ENCODE measurements around the gene ADCY5.

The ADCY5 gene

DNA sequence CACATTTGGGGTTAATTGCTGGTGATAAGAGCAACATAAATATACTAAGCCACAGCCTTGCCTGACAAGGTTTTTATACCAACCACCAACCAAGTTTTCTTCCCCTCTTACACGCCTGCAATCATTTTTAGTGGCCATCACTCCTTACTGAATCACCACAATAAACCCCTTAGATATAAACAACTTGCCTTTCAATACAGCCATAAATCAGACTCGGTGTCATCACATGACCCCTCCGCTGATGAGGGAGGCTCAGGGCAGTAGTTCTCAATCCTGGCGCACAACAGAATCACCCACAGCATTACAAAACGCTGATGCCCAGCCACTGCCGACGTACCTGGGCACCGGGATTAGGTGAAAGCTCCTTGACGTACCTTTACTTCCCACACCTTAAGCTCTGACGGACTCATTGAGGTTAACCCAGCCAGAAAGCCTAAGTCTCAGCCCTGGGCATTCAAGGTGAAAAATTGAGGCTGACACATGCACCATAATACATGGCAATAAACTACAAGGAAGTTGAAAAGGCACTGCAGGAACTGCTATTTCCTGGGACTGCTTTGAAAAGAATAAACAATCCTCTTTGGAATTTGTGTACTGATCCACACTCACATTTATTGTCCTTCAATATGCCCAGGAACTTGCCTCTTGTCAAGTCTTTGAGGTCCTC lies 17.1 kb downstream of the ADCY5 start:
- H3K4me1 Mint-ChIP-seq (ENCODE audit: low read depth in 2 of 2): no peaks in the 10 kb centered on the region
- ATAC-seq (replicated peaks) (no peak), DNase-seq (no peak)
- no peaks in the 10 kb centered on the region for H3K36me3 Mint-ChIP-seq (ENCODE audit: insufficient read depth)
- no peak overlapping the region for H3K27ac Mint-ChIP-seq
- H3K4me3 Mint-ChIP-seq: no peak overlapping the region
- peaks cover 14 to 37% of the 10 kb centered on the region in 2 donors for H3K27me3 Mint-ChIP-seq
- H3K9me3 Mint-ChIP-seq: no peaks in the 10 kb centered on the region

DNA sequence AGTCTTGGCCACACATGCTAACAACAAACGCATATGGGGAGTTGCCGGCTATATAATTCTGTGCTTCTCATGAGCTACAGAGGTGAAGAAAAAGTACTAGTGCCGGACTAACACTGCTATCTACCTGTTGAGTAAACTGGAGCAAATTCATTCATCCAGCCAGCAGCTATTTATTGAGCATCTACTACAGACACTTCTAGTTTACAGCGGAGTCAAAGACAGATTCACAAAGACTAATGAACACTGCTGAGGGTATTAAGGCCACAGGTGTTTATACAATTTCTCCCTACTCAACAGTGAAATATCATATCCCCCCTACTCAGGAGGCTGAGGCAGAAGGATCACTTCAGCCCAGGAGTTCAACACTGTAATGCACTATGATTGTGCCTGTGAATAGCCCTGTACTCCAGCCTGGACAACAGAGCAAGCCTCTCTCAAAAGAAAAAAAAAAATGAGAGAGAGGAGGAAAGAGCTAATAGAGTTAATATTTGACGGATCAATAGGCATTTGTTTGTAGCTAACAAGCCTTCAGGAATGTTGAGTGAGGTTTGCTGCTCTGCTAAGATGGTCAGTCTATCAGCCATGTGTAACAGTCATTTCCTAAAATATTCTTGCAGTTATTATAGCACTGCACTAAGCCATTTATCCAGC lies 17.8 kb downstream of the ADCY5 start:
- DNase-seq: no peak
- H3K9me3 Mint-ChIP-seq: no peaks in the 10 kb centered on the region
- no peaks in the 10 kb centered on the region for H3K4me1 Mint-ChIP-seq (ENCODE audit: low read depth in 2 of 2)
- H3K27ac Mint-ChIP-seq: no peak overlapping the region
- H3K36me3 Mint-ChIP-seq (ENCODE audit: insufficient read depth): no peaks in the 10 kb centered on the region
- H3K27me3 Mint-ChIP-seq: peaks cover 21 to 41% of the 10 kb centered on the region in 2 donors
- H3K4me3 Mint-ChIP-seq: no peak overlapping the region
- ATAC-seq (replicated peaks): no peak

DNA sequence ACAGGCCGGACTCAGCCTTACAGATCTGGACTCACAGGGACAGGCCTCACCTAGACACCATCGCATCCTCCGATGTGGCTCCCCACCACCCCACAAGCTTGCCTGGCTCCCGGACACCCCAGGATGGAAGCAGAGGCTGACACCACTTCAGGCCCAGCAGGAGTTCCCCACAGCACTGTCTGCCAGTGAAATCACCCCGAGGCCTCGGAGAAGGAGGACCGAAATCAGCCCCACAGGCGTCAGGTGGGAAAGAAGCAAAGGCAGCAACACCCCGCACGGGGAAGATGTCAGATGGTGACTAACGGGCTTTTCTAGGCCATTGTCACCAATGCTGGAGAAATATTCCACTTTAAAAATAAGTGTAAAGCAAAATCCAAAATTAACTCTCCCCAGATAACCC lies 18.6 kb downstream of the ADCY5 start:
- DNase-seq (no peak), ATAC-seq (replicated peaks) (no peak)
- no peak overlapping the region for H3K4me3 Mint-ChIP-seq
- H3K36me3 Mint-ChIP-seq (ENCODE audit: insufficient read depth): peaks cover 3% of the 10 kb centered on the region
- no peaks in the 10 kb centered on the region for H3K4me1 Mint-ChIP-seq (ENCODE audit: low read depth in 2 of 2)
- H3K27me3 Mint-ChIP-seq: peaks cover 21 to 43% of the 10 kb centered on the region in 2 donors
- H3K9me3 Mint-ChIP-seq: no peaks in the 10 kb centered on the region
- no peak overlapping the region for H3K27ac Mint-ChIP-seq

DNA sequence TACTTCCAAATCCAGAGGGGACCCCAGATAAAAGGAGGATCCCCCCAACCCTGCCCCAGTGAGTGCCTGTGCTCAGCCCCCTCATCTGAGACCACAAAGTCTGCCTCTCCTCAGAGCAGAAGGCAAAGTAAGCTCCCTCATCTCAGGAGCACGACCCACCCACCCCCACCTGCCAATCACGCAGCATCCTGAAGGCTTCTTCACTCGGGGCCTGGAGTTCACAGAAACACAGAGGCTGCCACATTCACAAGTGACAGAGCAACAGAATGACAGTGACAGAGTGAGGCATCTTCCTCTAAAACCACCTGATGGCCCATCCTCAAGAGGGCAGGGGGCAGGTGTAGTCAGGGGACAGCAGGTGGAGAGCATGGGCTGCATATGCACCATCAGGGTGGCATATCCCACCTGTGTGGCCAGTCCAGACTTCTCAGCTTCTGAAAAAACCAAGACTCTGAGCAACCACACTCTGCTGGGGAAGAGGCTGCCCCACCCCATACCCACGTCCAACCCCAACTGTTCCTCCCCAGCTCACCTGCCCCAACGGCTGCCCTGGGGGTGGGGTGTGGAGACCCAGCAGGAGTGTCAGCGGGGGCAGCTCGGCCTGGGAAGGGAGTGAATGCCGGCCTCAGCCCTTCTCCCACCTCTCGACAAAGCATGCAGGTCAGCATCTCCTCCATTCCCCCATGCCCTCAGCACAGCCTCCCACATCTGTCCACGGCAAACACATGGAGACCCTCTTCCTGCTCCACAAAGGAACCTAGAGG lies 19.3 kb downstream of the ADCY5 start:
- Mint-ChIP-seq H3K4me3 (no peak overlapping the region), H3K36me3 (ENCODE audit: insufficient read depth) (peaks cover 3% of the 10 kb centered on the region), H3K27ac (no peak overlapping the region), H3K4me1 (ENCODE audit: low read depth in 2 of 2) (no peaks in the 10 kb centered on the region), H3K9me3 (no peaks in the 10 kb centered on the region), H3K27me3 (peaks cover 21 to 37% of the 10 kb centered on the region in 2 donors)
- ATAC-seq (replicated peaks) (no peak), DNase-seq (no peak)

DNA sequence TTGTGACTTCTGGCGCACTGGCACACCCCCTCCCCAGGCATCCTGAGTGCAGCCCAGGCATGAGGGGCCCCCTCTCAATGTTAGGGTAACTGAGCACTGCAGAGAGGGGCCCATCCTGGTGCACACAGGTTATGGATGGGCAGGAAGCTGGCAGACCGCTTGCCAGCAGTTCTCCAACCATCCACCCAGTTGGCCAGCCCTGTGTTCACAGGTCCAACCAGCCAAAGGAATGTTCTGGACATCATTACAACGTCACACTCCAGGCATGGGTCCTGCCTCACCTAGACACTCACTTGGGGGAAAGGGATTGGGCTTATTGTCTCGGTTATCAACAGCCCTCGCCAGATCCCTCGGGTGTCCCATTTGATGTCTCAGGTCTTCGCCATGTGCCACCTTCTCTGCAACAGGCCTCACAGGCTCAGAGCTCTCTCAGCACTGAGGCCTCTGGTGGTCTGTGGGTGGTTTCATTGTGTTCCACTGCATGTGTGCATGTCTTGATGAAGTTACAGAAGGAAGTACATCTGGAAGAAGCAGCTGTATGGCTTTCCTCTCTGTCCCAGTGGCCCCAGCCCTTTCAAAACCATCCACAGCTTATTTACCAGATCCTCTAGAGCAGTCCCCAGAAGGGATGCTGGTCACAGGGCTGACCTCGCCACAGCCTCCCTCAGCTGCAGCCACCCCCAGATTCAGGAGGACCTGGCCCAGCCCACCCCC lies 23.7 kb downstream of the ADCY5 start:
- DNase-seq (no peak), ATAC-seq (replicated peaks) (no peak)
- Mint-ChIP-seq H3K9me3 (no peaks in the 10 kb centered on the region), H3K27ac (no peak overlapping the region), H3K27me3 (peaks cover 21 to 36% of the 10 kb centered on the region in 2 donors), H3K36me3 (ENCODE audit: insufficient read depth) (peaks cover 3% of the 10 kb centered on the region), H3K4me3 (no peak overlapping the region), H3K4me1 (ENCODE audit: low read depth in 2 of 2) (peaks cover 8 to 10% of the 10 kb centered on the region in 2 donors)

DNA sequence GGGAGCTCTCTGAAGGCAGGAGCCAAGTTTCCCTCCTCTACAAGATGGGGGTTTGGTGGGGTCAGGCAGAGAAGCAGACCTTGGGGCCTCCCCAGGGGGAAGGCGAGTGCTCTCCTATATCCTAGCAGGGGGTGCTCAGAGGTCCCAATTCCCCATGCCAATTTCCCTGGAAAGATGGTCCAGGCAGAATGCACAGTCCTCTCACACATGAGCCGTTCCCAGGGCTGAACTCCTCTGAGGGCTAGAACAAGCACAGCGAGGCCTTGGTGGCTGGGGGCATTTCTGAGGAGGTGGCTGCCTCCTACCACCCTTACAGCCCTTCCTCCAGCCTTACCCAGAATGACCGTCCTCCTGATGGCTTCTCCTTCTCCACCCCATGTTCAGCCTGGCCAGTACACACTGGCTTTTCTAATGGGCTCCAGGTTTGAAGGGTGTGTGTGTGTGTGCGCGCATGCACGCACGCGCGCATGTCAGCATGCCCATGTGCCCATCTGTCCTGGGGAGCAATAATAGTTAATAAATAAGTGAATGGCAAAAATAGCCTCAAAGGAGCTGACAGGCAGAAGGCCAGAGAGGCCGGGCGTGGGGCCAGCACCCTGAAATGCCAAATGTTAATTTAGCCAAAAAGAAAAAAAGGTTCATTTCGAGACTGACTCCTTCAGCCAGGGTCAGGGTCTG lies 24.4 kb downstream of the ADCY5 start:
- Mint-ChIP-seq H3K9me3 (no peaks in the 10 kb centered on the region), H3K36me3 (ENCODE audit: insufficient read depth) (peaks cover 3% of the 10 kb centered on the region), H3K27me3 (peaks cover 16 to 36% of the 10 kb centered on the region in 2 donors), H3K4me3 (no peak overlapping the region), H3K27ac (no peak overlapping the region), H3K4me1 (ENCODE audit: low read depth in 2 of 2) (peaks cover 8 to 10% of the 10 kb centered on the region in 2 donors)
- ATAC-seq (replicated peaks) (no peak), DNase-seq (no peak)

DNA sequence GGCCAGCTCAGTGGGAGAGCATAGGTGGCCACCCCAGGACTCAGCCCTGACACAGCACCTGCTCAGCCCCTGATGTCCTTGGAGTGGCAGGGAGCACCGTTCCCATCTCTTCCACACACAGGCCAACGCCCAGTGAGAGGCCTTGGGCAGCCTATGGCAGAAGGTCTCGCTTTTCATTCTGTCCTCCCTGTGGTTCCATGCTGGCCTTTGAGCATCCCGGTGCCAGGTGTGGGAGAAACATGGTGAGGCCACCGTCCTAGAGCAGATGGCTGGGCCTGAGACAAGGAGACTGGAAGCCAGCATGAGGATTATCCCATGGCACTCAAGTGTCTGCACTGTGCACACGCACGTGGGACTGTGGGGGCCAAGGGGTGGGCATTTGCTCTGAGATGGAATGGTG lies 25.1 kb downstream of the ADCY5 start:
- Mint-ChIP-seq H3K4me1 (ENCODE audit: low read depth in 2 of 2) (peaks cover 8 to 10% of the 10 kb centered on the region in 2 donors), H3K36me3 (ENCODE audit: insufficient read depth) (peaks cover 3% of the 10 kb centered on the region), H3K27ac (no peak overlapping the region), H3K9me3 (no peaks in the 10 kb centered on the region), H3K4me3 (no peak overlapping the region), H3K27me3 (peaks cover 16 to 42% of the 10 kb centered on the region in 2 donors)
- no peak for DNase-seq
- ATAC-seq (replicated peaks): no peak

DNA sequence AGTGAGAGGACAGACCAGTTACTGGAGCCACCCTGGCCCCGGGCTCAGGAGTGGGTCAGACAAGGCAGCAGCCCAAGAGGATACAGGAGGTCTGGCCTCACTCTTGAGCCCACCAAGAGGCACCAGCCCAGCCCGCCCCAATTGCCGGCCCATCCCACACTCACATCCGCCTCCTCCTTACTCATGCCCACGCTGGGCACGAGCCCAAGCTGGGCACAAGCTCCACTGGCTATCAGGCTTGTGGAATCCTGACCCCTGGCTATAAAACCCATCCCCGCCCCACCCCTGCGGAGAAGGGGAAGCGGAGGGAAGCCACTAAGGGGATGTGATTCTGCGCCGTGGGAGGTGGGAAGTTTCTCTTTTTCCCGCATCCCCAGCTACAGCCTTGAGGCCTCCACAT lies 25.9 kb downstream of the ADCY5 start:
- Mint-ChIP-seq H3K9me3 (no peaks in the 10 kb centered on the region), H3K4me1 (ENCODE audit: low read depth in 2 of 2) (peaks cover 8 to 10% of the 10 kb centered on the region in 2 donors), H3K36me3 (ENCODE audit: insufficient read depth) (peaks cover 3% of the 10 kb centered on the region), H3K4me3 (no peak overlapping the region), H3K27me3 (peaks cover 16 to 42% of the 10 kb centered on the region in 2 donors), H3K27ac (no peak overlapping the region)
- no peak for DNase-seq
- ATAC-seq (replicated peaks): no peak

DNA sequence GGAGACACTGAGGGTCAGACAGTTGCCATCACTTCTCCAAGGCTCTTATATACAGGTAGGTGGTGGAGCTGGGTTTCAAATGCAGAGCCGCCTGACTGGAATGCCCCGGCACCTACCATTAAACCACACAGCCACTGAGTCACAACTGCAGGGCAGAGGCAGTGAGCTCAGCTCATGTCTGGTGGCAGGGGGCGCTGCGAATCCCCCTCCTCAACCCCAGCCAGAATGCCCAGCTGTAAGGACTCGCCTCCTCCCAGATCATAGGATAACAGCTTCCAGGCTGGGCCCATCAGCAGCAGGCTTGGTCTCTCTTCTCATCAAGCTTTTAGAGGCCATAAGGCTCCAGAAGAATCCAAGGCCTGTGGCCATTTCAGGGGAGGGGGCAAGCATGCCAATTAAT lies 26.4 kb downstream of the ADCY5 start:
- Mint-ChIP-seq H3K9me3 (no peaks in the 10 kb centered on the region), H3K27ac (peak overlapping the region in 1 of 2 donors; percentile 64), H3K27me3 (peaks cover 14 to 37% of the 10 kb centered on the region in 2 donors), H3K36me3 (ENCODE audit: insufficient read depth) (peaks cover 3% of the 10 kb centered on the region), H3K4me3 (no peak overlapping the region), H3K4me1 (ENCODE audit: low read depth in 2 of 2) (peaks cover 8 to 10% of the 10 kb centered on the region in 2 donors)
- DNase-seq (no peak), ATAC-seq (replicated peaks) (no peak)

DNA sequence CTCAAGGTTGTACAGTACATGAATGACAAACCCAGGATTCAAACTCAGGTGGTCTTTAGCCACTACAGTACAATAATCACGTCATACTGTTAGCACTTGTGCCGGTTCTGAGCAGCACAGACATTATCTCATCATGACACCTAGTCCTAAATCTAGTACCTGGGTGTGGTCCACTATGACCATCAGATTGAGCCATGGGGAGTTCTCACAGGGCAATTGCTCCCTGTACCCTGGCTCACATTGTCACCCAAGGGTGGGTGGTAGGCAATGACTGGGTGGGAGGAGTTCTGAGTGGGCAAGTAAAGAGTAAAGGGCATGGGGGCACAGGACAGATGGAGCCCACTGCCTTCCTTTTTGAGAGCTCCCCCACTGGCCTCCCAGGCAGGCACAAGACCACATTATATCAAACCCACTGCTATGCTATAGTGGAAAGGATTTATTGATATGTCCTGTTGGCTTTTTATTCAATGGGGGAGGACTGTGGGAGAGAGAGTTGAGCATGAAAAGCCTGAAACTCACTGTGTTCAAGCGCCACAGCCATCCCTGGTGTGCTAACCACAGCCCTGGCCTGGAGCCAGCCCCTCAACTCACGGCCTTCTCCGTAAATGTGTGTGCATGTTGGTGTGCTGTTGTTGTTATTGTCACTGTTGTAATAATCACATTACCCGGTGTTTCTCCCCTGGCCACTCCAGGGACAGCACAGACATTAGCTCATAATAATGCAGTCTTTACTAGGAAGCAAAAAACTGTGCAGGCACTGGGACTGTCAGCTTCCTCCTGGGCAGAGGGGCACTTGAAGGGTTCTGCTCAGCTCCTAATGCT lies 27.3 kb downstream of the ADCY5 start:
- Mint-ChIP-seq H3K36me3 (ENCODE audit: insufficient read depth) (peaks cover 3% of the 10 kb centered on the region), H3K4me3 (peak overlapping the region in 1 of 2 donors; percentile 51), H3K4me1 (ENCODE audit: low read depth in 2 of 2) (peaks cover 8 to 10% of the 10 kb centered on the region in 2 donors), H3K9me3 (no peaks in the 10 kb centered on the region), H3K27ac (peak overlapping the region; percentile 15 to 64), H3K27me3 (peaks cover 5 to 28% of the 10 kb centered on the region in 2 donors)
- DNase-seq (peak in 1 of 3 experiments; percentile 9), ATAC-seq (replicated peaks) (peak; percentile 45)

DNA sequence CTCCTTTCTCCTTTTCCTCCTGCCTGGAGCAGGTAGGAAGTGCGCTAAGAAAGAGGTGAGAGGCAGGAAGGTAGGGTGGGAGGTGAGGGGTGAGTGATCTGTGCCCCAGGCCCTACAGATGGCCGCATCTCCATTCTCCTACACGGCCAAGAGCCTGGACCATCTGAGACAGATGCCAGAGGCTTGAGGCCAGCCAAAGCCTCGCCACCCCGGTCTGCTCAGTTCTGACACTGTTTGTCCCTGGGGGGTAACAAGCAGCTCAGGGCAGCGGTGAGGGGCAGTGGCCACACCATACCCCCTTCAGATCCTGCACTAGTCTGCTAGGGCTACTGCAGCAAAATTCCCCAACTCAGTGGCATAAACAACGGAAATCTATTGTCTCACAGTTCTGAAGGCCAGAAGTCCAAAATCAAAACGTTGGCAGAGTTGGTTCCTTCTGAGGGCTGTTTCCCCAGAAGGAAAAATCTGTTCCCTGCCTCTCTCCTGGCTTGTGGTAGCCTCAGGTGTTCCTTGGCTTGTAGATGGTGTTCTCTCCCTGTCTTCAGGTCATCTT lies 28.4 kb downstream of the ADCY5 start:
- Mint-ChIP-seq H3K4me3 (no peak overlapping the region), H3K9me3 (no peaks in the 10 kb centered on the region), H3K27me3 (peaks cover 0 to 21% of the 10 kb centered on the region in 2 donors), H3K36me3 (ENCODE audit: insufficient read depth) (no peaks in the 10 kb centered on the region), H3K4me1 (ENCODE audit: low read depth in 2 of 2) (peaks cover 8 to 10% of the 10 kb centered on the region in 2 donors), H3K27ac (no peak overlapping the region)
- no peak for DNase-seq
- ATAC-seq (replicated peaks): no peak

DNA sequence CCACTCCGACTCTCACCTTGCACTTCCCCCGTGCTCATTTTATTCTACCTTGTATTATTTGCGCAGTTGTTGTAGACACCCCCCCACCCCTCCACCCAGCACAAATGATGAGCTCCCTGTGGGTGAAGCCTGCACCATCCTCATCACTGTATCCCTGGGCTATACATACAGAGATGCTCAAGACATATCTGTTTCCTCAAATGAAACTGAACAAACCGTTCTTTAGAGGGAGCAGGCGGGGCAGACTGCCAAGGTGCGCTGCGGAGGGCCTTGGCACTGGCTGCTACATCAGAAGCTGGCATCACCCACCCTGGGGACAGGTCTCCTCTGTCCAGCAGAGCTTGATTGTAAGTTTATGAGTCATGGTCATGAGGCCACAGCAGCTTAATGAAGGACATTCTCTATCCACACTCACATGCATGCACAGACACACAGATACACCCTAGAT lies 29.0 kb downstream of the ADCY5 start:
- no peak overlapping the region for H3K4me3 Mint-ChIP-seq
- peaks cover 8 to 10% of the 10 kb centered on the region in 2 donors for H3K4me1 Mint-ChIP-seq (ENCODE audit: low read depth in 2 of 2)
- H3K36me3 Mint-ChIP-seq (ENCODE audit: insufficient read depth): no peaks in the 10 kb centered on the region
- ATAC-seq (replicated peaks): no peak
- H3K27me3 Mint-ChIP-seq: peaks cover 0 to 23% of the 10 kb centered on the region in 2 donors
- no peaks in the 10 kb centered on the region for H3K9me3 Mint-ChIP-seq
- no peak overlapping the region for H3K27ac Mint-ChIP-seq
- DNase-seq: no peak

Data from effector memory CD8-positive, alpha-beta T cell (primary cell).